Spleen (tissue), 7 donors: Measurements from ENCODE around the gene GAREM1.

Source experiments
- CTCF ChIP-seq, 11 experiments: fragments of 200-600 bp in 7 of 11; fragments of 450-650 bp in 4 of 11; sonication (generic) in 4 of 11; IDR thresholded peaks in 8 of 11; conservative IDR thresholded peaks in 3 of 11; 1 replicate in 7 of 11; 2 replicates in 4 of 11; pipeline versions ENCODE4 v1.4.0 to v1.8.0; 2016 to 2021; ENCODE audit warnings: antibody characterized with exemption in 11 of 11, inconsistent platforms in 4 of 11, mild to moderate bottlenecking in 1 of 11
- POLR2A ChIP-seq, 3 donors: fragments of 450-650 bp; IDR thresholded peaks; one replicate each; pipeline ENCODE4 v1.5.1; 2017; ENCODE audit warnings: antibody characterized with exemption in 3 of 3, mild to moderate bottlenecking in 1 of 3
- POLR2AphosphoS5 ChIP-seq, 3 donors: sonication (generic); formaldehyde crosslinking; IDR thresholded peaks; one replicate each; pipeline ENCODE4 v1.5.1; 2017; ENCODE audit warnings: antibody characterized with exemption in 3 of 3
- donor health status: DM: no; HTN: no; CAD: no; lungs with moderate emphysema.
- donor health status: DM: no; HTN: no; CAD: no.
- donor health status: DM: no; HTN: no; CAD: no.

- TF ChIP-seq CTCF (IDR thresholded peaks at IDR 0.05 in 8 of 11, conservative IDR thresholded peaks at IDR 0.05 in 3 of 11) (no peak), POLR2AphosphoS5 (IDR thresholded peaks at IDR 0.05) (no peak), POLR2A (IDR thresholded peaks at IDR 0.05) (no peak)
Observed at GRCh38 chr18:32346671-32347070, 124.0 kb downstream of the GAREM1 start.
